GM12878 (cell line): Measurements from ENCODE around the gene COL4A1.

Source experiments
- CREB1 ChIP-seq: IDR thresholded peaks from 2 replicates; pipeline ENCODE4 v1.6.1; 2012; ENCODE audit warnings: low read depth, mild to moderate bottlenecking, inconsistent platforms
- ETV6 ChIP-seq, 2 experiments: fragments of 450-650 bp in 1 of 2; IDR thresholded peaks in 1 of 2; conservative IDR thresholded peaks in 1 of 2; 2 replicates each; pipeline ENCODE4 v1.6.1; 2014; ENCODE audit warnings: antibody characterized with exemption in 1 of 2, borderline replicate concordance in 1 of 2, low read depth in 1 of 2, mild to moderate bottlenecking in 1 of 2, moderate library complexity in 1 of 2
- FOS ChIP-seq: IDR thresholded peaks from 3 replicates; pipeline ENCODE4 v1.6.1; 2011; ENCODE audit warnings: borderline replicate concordance; ENCODE audit not compliant: insufficient read length; ENCODE audit errors: extremely low read depth
- FOXM1 ChIP-seq: IDR thresholded peaks from 2 replicates; pipeline ENCODE4 v1.6.1; 2012; ENCODE audit warnings: low read depth, mild to moderate bottlenecking, inconsistent platforms, low read length, moderate library complexity
- JUND ChIP-seq: IDR thresholded peaks from 2 replicates; pipeline ENCODE4 v1.6.1; 2012; ENCODE audit warnings: low read depth, mild to moderate bottlenecking, low read length, improper control_type of control experiment, moderate library complexity
- MEF2A ChIP-seq: IDR thresholded peaks from 2 replicates; pipeline ENCODE4 v1.6.1; 2011; ENCODE audit warnings: low read depth, mild to moderate bottlenecking, low read length, moderate library complexity; ENCODE audit not compliant: insufficient read depth
- MXI1 ChIP-seq: fragments of 150-350 bp; IDR thresholded peaks from 2 replicates; pipeline ENCODE4 v1.6.1; 2011; ENCODE audit warnings: low read depth, mild to moderate bottlenecking, inconsistent platforms, low read length, improper control_type of control experiment
- RAD21 ChIP-seq: IDR thresholded peaks from 2 replicates; pipeline ENCODE4 v1.6.1; 2011; ENCODE audit warnings: mild to moderate bottlenecking, low read depth, low read length, moderate library complexity; ENCODE audit not compliant: insufficient read depth
- SIX5 ChIP-seq: IDR thresholded peaks from 2 replicates; pipeline ENCODE4 v1.6.1; 2011; ENCODE audit warnings: mild to moderate bottlenecking, low read depth, low read length, moderate library complexity; ENCODE audit not compliant: severe bottlenecking
- SPI1 ChIP-seq: IDR thresholded peaks from 2 replicates; pipeline ENCODE4 v1.6.1; 2011; ENCODE audit warnings: low read depth, mild to moderate bottlenecking, low read length, moderate library complexity, borderline replicate concordance; ENCODE audit not compliant: insufficient read depth
- SUZ12 ChIP-seq: fragments of 200-600 bp; sonication (generic); IDR thresholded peaks from one replicate; pipeline ENCODE4 v1.6.1; 2018; ENCODE audit warnings: antibody characterized with exemption, mild to moderate bottlenecking; ENCODE audit not compliant: unreplicated experiment
- ZNF207 ChIP-seq: fragments of 450-650 bp; IDR thresholded peaks from 2 replicates; pipeline ENCODE4 v1.6.1; 2014; ENCODE audit warnings: antibody characterized with exemption, mild to moderate bottlenecking, borderline replicate concordance
- TF ChIP-seq, protein P1 (sequence below), 3 experiments: IDR thresholded peaks in 2 of 3; conservative IDR thresholded peaks in 1 of 3; 2 replicates each; pipeline ENCODE4 v1.5.1; 2011; ENCODE audit warnings: low read depth in 3 of 3, low read length in 3 of 3, mild to moderate bottlenecking in 3 of 3, control low read depth in 2 of 3, moderate library complexity in 2 of 3, inconsistent platforms in 1 of 3, mixed read lengths in 1 of 3; ENCODE audit not compliant: control insufficient read depth in 2 of 3, insufficient read depth in 1 of 3; ENCODE audit errors: extremely low read depth in 1 of 3
- TF ChIP-seq, protein P2 (sequence below): fragments of 450-650 bp; IDR thresholded peaks from 2 replicates; pipeline ENCODE4 v1.6.1; 2017; ENCODE audit warnings: mild to moderate bottlenecking

DNA sequence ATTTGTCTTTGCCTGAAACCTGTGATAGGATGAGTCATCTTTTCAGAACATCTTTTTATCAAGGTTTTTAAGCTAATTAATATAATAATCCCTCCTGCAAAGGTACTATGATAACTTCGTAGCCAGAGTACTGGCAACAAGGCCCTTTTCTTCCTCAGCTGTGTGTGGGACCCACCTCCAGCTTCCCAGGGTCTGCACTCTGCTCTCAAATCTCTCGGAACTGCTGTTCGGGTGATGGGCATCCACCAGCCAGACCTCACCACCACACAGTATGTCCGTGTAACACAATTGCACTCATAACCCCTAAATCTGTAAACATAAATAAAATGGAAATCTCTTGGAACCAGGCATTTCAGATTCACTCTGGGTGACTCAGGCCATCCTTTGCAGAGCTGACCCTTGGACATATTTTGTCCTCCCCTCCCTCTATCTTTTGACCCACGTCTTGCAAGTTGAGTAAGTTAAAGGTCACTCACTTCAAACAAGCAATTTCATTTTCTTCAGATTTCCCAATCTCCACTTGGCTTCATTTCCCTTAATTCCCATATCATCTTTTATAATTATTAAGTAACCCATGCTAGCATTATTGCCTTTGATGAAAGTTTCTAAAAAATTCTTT is 29.5 kb downstream of the COL4A1 start:
- no peak for TF ChIP-seq SPI1
- TF ChIP-seq FOXM1: no peak
- TF ChIP-seq MEF2A: no peak
- TF ChIP-seq, protein P1, sequence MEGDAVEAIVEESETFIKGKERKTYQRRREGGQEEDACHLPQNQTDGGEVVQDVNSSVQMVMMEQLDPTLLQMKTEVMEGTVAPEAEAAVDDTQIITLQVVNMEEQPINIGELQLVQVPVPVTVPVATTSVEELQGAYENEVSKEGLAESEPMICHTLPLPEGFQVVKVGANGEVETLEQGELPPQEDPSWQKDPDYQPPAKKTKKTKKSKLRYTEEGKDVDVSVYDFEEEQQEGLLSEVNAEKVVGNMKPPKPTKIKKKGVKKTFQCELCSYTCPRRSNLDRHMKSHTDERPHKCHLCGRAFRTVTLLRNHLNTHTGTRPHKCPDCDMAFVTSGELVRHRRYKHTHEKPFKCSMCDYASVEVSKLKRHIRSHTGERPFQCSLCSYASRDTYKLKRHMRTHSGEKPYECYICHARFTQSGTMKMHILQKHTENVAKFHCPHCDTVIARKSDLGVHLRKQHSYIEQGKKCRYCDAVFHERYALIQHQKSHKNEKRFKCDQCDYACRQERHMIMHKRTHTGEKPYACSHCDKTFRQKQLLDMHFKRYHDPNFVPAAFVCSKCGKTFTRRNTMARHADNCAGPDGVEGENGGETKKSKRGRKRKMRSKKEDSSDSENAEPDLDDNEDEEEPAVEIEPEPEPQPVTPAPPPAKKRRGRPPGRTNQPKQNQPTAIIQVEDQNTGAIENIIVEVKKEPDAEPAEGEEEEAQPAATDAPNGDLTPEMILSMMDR (IDR thresholded peaks at IDR 0.05 in 2 of 3, conservative IDR thresholded peaks at IDR 0.05 in 1 of 3; ENCODE audit: control insufficient read depth in 2 of 3, extremely low read depth in 1 of 3, insufficient read depth in 1 of 3, low read depth in 3 of 3, low read length in 3 of 3): no peak
- TF ChIP-seq, protein P2, sequence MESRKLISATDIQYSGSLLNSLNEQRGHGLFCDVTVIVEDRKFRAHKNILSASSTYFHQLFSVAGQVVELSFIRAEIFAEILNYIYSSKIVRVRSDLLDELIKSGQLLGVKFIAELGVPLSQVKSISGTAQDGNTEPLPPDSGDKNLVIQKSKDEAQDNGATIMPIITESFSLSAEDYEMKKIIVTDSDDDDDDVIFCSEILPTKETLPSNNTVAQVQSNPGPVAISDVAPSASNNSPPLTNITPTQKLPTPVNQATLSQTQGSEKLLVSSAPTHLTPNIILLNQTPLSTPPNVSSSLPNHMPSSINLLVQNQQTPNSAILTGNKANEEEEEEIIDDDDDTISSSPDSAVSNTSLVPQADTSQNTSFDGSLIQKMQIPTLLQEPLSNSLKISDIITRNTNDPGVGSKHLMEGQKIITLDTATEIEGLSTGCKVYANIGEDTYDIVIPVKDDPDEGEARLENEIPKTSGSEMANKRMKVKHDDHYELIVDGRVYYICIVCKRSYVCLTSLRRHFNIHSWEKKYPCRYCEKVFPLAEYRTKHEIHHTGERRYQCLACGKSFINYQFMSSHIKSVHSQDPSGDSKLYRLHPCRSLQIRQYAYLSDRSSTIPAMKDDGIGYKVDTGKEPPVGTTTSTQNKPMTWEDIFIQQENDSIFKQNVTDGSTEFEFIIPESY: no peak
- no peak for TF ChIP-seq SUZ12
- no peak for TF ChIP-seq ETV6 (conservative IDR thresholded peaks at IDR 0.05 in 1 of 2, IDR thresholded peaks at IDR 0.05 in 1 of 2; ENCODE audit: borderline replicate concordance in 1 of 2, low read depth in 1 of 2)
- TF ChIP-seq RAD21: no peak
- TF ChIP-seq SIX5: no peak
- TF ChIP-seq JUND: no peak
- TF ChIP-seq FOS: no peak
- TF ChIP-seq ZNF207: no peak
- TF ChIP-seq MXI1: no peak
- no peak for TF ChIP-seq CREB1
